Suprapubic skin (tissue), 4 donors: ENCODE data around the gene CHCHD4.

ENCODE experiments used
- EP300 ChIP-seq: sonication (generic); formaldehyde crosslinking; IDR thresholded peaks from one replicate; pipeline ENCODE4 v1.6.1; 2017; ENCODE audit warnings: antibody characterized with exemption
- POLR2A ChIP-seq, 2 donors: fragments of 450-650 bp; IDR thresholded peaks; one replicate each; pipeline ENCODE4 v1.6.1; 2017; ENCODE audit warnings: antibody characterized with exemption in 2 of 2, mild to moderate bottlenecking in 2 of 2, moderate library complexity in 2 of 2
- POLR2AphosphoS5 ChIP-seq, 3 donors: sonication (generic); formaldehyde crosslinking; IDR thresholded peaks; one replicate each; pipeline ENCODE4 v1.6.1; 2017; ENCODE audit warnings: antibody characterized with exemption in 3 of 3
- TF ChIP-seq, protein P1 (sequence below), 2 donors: fragments of 200-600 bp in 1 of 2; fragments of 450-650 bp in 1 of 2; sonication (generic) in 1 of 2; IDR thresholded peaks; one replicate each; pipeline ENCODE4 v1.5.1; 2016 to 2019; ENCODE audit warnings: antibody characterized with exemption in 2 of 2, mild to moderate bottlenecking in 1 of 2, moderate library complexity in 1 of 2

DNA sequence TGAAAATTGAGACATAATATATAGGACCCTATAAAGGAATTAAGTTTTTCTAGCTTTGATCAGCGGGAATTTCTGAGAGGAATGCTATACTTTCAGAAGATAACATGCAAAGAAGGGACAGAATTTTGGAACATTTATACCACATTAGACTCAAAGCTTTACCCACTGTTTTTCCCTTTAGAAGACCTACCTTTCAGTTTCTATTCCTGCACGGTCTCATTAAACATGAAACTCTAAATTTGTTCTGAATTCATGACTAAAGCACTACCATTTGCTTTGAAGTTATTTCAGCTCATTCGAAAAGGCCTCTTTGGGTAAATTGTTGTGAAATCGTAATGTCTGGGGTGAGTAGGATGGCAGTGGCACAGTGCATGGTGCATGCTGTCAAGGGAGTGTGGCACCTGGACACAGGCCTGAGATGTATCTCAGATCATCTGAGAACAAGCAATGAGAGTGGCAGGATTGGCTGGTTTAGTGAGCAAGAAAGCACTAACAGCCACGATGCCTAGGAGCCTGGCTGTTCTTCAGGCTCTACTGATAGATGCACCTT lies 42.5 kb downstream of the CHCHD4 start:
- TF ChIP-seq, protein P1, sequence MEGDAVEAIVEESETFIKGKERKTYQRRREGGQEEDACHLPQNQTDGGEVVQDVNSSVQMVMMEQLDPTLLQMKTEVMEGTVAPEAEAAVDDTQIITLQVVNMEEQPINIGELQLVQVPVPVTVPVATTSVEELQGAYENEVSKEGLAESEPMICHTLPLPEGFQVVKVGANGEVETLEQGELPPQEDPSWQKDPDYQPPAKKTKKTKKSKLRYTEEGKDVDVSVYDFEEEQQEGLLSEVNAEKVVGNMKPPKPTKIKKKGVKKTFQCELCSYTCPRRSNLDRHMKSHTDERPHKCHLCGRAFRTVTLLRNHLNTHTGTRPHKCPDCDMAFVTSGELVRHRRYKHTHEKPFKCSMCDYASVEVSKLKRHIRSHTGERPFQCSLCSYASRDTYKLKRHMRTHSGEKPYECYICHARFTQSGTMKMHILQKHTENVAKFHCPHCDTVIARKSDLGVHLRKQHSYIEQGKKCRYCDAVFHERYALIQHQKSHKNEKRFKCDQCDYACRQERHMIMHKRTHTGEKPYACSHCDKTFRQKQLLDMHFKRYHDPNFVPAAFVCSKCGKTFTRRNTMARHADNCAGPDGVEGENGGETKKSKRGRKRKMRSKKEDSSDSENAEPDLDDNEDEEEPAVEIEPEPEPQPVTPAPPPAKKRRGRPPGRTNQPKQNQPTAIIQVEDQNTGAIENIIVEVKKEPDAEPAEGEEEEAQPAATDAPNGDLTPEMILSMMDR (IDR thresholded peaks at IDR 0.05), result no peak
- TF ChIP-seq EP300, result no peak
- no peak for TF ChIP-seq POLR2A (IDR thresholded peaks at IDR 0.05)
- TF ChIP-seq POLR2AphosphoS5 (IDR thresholded peaks at IDR 0.05), result no peak
